ENCODE measurements around the gene NR0B2.

DNA sequence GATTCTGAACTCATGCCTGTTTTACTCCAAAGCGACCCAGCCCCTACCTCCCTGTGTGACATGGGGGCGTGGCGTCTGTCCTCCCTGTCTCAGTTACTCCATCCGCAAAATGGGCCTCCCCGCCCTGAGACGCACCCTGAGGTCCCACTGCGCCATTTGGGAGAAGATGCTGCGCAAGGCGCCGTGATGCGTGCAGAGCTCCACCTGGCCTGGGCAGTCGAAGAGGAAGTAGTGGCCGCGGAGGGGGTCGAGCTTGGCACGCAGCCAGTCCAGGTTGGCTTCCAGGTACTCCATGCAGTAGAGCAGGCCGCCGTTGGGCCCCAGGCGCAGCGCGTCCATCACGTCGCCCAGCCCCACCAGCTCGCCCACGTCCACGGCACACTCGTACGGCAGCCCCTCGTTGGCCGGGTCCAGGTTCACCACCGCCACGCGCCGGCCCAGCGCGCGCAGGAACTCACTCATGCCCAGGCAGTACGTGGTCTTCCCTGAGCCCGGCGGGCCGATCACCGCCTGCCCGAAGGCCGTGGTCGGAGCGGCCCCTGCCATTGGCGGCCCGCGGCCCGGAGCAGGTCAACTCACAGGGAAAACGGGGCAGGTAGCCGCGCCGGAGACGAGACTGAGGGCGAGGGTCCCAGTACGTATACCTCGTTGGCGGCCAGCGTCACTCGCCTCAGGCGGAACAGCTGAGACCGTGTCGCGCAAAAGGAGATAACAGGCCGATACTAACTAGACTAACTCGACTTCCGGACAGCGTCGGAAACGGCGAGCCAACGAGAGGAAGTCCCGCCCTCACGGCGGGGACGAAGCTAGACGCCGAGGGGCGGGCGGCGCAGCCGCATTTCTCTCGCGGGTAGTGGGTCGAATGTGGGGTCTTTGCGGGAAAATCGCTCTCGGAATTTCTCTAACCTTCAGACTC is 24.0 kb downstream of the NR0B2 start, which contains the start of gene GPN2:
- TF ChIP-seq, protein P1, sequence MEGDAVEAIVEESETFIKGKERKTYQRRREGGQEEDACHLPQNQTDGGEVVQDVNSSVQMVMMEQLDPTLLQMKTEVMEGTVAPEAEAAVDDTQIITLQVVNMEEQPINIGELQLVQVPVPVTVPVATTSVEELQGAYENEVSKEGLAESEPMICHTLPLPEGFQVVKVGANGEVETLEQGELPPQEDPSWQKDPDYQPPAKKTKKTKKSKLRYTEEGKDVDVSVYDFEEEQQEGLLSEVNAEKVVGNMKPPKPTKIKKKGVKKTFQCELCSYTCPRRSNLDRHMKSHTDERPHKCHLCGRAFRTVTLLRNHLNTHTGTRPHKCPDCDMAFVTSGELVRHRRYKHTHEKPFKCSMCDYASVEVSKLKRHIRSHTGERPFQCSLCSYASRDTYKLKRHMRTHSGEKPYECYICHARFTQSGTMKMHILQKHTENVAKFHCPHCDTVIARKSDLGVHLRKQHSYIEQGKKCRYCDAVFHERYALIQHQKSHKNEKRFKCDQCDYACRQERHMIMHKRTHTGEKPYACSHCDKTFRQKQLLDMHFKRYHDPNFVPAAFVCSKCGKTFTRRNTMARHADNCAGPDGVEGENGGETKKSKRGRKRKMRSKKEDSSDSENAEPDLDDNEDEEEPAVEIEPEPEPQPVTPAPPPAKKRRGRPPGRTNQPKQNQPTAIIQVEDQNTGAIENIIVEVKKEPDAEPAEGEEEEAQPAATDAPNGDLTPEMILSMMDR (conservative IDR thresholded peaks at IDR 0.05), result no peak
- no peak for TF ChIP-seq EZH2 (IDR thresholded peaks at IDR 0.05; ENCODE audit: low read depth)

All from PC-9 (cell line).